ENCODE measurements around the gene SLCO3A1. TPM values are rescaled to one million over a fixed set of nuclear protein-coding genes. Genes with fewer than 3 reads are reported as not detected.

Gene SLCO3A1
- total RNA-seq, 2 donors from 2014 or later, result 7.2 to 11.4 TPM

- Histone ChIP-seq H3K4me3 (ENCODE audit: low read length) (no peak overlapping the region), H3K36me3 (ENCODE audit: control insufficient read depth, insufficient read depth, low read length) (no peaks in the 10 kb centered on the region), H3K9ac (ENCODE audit: extremely low read depth, low read length, poor library complexity, severe bottlenecking) (no peak overlapping the region), H3K9me3 (ENCODE audit: control insufficient read depth, low read length) (no peaks in the 10 kb centered on the region), H3K27me3 (ENCODE audit: control insufficient read depth, insufficient read depth, low read length, poor library complexity, severe bottlenecking) (no peaks in the 10 kb centered on the region), H3K27ac (ENCODE audit: low read depth, low read length) (no peak overlapping the region), H3K4me1 (ENCODE audit: control insufficient read depth, insufficient read depth, low read length) (peaks cover 16% of the 10 kb centered on the region)
- Mint-ChIP-seq H3K4me1 (peaks cover 54% of the 10 kb centered on the region), H3K27ac (no peak overlapping the region), H3K9me3 (no peaks in the 10 kb centered on the region), H3K4me3 (no peak overlapping the region), H3K36me3 (ENCODE audit: low read depth) (no peaks in the 10 kb centered on the region), H3K27me3 (ENCODE audit: insufficient read depth) (no peaks in the 10 kb centered on the region)
- TF ChIP-seq CTCF (conservative IDR thresholded peaks at IDR 0.05), result no peak
- DNase-seq, result peak; percentile 35
- 93 to 96% methylated on average over 4 to 6 of the region's 6 CpGs for WGBS, 2 experiments (ENCODE audit: insufficient coverage in 1 of 2, insufficient read length in 1 of 2)
Measured at GRCh38 chr15:92161039-92161670, 307.6 kb downstream of the SLCO3A1 start.

- Histone ChIP-seq H3K4me1 (ENCODE audit: control insufficient read depth, insufficient read depth, low read length) (peaks cover 16% of the 10 kb centered on the region), H3K9me3 (ENCODE audit: control insufficient read depth, low read length) (no peaks in the 10 kb centered on the region), H3K36me3 (ENCODE audit: control insufficient read depth, insufficient read depth, low read length) (no peaks in the 10 kb centered on the region), H3K27me3 (ENCODE audit: control insufficient read depth, insufficient read depth, low read length, poor library complexity, severe bottlenecking) (no peaks in the 10 kb centered on the region), H3K27ac (ENCODE audit: low read depth, low read length) (no peak overlapping the region), H3K4me3 (ENCODE audit: low read length) (no peak overlapping the region), H3K9ac (ENCODE audit: extremely low read depth, low read length, poor library complexity, severe bottlenecking) (no peak overlapping the region)
- Mint-ChIP-seq H3K4me1 (peaks cover 57% of the 10 kb centered on the region), H3K27me3 (ENCODE audit: insufficient read depth) (no peaks in the 10 kb centered on the region), H3K27ac (no peak overlapping the region), H3K9me3 (no peaks in the 10 kb centered on the region), H3K36me3 (ENCODE audit: low read depth) (no peaks in the 10 kb centered on the region), H3K4me3 (no peak overlapping the region)
- TF ChIP-seq CTCF (conservative IDR thresholded peaks at IDR 0.05), result no peak
- WGBS, 2 experiments (ENCODE audit: insufficient coverage in 1 of 2, insufficient read length in 1 of 2), result 94 to 97% methylated on average over 10 to 17 of the region's 17 CpGs
- no peak for DNase-seq
Measured at GRCh38 chr15:92162657-92163056, 309.1 kb downstream of the SLCO3A1 start.

- WGBS, 2 experiments (ENCODE audit: insufficient coverage in 1 of 2, insufficient read length in 1 of 2), result 86 to 94% methylated on average over 3 to 10 of the region's 10 CpGs
- H3K9ac ChIP-seq (ENCODE audit: extremely low read depth, low read length, poor library complexity, severe bottlenecking), result no peak overlapping the region
Measured at GRCh38 chr15:92163641-92164040, 310.1 kb downstream of the SLCO3A1 start.

More at GRCh38 chr15:92163641-92164040, 310.1 kb downstream of the SLCO3A1 start:
- Mint-ChIP-seq H3K27ac (peak overlapping the region; percentile 70), H3K4me3 (no peak overlapping the region), H3K27me3 (ENCODE audit: insufficient read depth) (no peaks in the 10 kb centered on the region), H3K36me3 (ENCODE audit: low read depth) (no peaks in the 10 kb centered on the region), H3K4me1 (peaks cover 47% of the 10 kb centered on the region), H3K9me3 (no peaks in the 10 kb centered on the region)
- TF ChIP-seq CTCF (conservative IDR thresholded peaks at IDR 0.05), result no peak
- H3K4me3 ChIP-seq (ENCODE audit: low read length), result no peak overlapping the region
- no peaks in the 10 kb centered on the region for H3K36me3 ChIP-seq (ENCODE audit: control insufficient read depth, insufficient read depth, low read length)
- no peaks in the 10 kb centered on the region for H3K9me3 ChIP-seq (ENCODE audit: control insufficient read depth, low read length)
- peak; percentile 62 for DNase-seq
- no peaks in the 10 kb centered on the region for H3K27me3 ChIP-seq (ENCODE audit: control insufficient read depth, insufficient read depth, low read length, poor library complexity, severe bottlenecking)
- H3K27ac ChIP-seq (ENCODE audit: low read depth, low read length), result no peak overlapping the region
- H3K4me1 ChIP-seq (ENCODE audit: control insufficient read depth, insufficient read depth, low read length), result peaks cover 16% of the 10 kb centered on the region

Data from endodermal cell (in vitro differentiated cells).